GM03348 (cell line): ENCODE results near the gene RBMS3.

Experiments used
- DNase-seq: peaks from one replicate; pipeline ENCODE4 v3.0.0; 2012; ENCODE audit warnings: low spot score

Gene RBMS3

DNA sequence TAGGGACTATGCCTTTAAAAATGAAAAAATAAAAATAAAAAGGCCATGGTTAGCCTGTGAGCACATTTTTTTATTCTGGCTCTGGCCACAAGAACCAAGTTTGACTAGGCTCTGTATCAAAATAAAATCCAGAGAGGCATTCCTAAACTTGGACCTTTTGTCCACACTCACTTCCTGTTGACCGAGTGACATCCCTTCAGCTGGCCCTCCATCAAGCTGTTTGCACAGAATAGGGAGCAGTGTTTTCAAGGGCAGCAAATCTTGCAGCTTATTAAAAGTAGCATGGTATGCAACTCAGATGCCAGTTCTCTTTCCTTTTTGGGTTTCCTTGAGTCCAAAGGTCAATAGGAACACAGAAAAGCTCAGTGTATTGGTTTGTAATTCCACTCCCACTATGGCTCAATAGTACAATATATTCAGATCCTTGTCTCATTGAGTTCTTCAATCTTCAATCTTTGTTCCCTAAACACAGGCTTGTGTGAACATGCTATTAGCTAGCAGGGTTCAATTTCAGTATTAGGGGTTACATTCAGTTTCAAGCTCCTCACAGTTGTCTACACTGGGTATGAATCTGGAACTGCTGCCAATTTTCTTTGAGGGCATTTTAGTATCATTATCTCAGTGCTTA lies 244.5 kb downstream of the RBMS3 start:
- DNase-seq, result peak; percentile 68

DNA sequence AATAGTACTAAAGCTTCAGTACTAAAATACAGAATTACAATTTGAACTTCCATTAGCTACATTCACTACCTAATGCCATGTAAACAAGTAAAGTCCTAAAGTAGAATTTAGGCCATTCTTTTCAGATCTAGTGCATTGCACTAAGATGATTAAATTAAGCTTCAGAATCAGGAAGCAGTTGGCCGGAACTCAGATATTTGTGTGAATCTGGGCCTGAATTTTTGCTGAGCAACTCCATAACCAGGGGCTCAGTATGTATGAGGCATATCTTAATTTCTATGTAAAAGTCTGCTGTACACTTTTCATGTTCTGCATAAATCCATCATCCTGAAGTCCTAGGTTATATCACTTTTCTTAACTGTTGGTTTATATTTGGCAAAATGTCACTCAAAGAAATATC lies 246.4 kb downstream of the RBMS3 start:
- no peak for DNase-seq

DNA sequence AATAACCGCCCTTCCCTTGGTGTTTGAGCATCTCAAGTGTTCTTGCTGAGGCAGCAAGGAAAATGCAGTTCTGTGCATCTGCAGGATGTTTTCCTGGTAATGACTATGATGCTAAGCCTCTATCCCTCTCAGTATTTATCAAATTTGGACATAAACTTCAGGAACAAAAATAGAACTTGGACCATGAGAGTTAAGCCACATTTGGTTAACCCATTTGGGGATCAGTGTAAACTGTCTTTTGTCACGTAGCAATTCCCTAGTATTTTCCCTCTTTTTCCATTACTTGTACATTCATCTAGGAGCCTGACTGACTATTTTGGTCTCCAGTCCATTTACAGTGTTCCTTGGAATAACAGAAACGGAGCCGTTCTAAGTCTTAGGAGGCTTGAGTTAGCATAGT lies 250.8 kb downstream of the RBMS3 start:
- DNase-seq, result no peak

DNA sequence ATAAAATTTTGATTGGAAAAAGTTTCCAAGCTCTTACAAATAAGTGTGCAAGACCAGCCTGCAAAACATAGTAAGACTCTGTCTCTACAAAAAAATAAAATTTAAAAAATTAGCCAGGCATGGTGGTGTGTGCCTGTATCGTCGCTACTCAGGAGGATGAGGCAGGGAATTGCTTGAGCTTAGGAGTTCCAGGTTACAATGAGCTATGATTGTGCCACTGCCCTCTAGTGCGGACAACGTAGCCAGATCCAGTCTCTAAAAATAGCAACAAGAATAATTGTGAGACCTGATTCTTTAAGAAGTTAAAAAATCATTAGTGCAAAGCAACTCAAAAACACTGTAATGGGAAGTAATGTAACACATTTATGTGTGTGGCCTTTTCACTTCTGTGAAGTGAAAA lies 251.6 kb downstream of the RBMS3 start:
- DNase-seq, result no peak

DNA sequence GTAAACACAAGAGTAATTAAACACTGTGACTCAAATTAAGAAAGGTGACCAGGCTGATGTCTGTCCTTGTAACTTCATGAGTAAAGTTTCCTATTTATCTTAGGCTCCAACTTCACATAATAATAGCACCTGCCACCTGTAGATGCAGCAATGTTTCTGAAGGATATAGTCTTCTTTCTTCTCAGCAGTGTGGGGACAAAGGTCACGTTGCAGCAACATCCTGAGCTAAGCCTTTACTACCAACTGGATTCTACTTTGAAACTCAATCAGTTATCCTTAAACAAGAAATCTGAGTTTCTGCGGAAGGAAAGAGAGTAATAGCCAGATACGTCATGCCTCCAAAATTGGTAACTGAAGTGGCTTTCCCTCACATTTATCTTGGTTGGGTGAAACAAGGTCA lies 253.1 kb downstream of the RBMS3 start:
- no peak for DNase-seq

DNA sequence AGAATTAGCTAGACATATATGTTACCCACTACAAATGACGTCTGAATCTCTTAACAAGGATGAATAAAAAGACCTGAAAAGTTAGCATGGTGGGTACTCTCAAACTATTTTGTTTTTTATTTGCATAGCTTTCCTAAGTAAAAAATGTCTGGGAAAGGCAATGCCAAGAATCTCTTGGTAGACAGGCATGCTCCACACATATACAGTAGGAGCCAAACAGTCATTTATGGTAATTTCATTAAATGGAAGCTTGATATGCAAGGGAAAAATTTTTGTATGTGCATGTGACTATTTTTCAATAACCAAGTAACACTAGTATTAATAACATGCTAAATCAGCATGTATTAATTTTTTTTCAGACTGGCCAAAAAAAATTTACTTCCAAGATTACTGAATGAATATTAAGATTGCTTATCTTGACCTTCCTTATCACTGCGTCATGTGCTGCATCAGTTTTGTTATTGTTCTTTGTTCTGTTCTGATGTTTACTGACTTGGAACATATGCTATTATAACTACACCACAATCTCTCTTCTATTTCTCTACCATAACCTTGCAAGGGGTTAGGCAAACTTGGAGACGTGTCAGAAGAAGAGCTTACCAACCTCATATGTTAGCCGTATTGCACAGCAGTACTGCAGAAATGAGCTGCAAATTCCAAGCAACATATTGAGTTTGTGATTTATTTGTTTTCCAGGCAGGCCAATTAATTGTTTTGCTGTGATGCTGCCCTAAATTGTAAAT lies 255.3 kb downstream of the RBMS3 start:
- DNase-seq, result no peak

DNA sequence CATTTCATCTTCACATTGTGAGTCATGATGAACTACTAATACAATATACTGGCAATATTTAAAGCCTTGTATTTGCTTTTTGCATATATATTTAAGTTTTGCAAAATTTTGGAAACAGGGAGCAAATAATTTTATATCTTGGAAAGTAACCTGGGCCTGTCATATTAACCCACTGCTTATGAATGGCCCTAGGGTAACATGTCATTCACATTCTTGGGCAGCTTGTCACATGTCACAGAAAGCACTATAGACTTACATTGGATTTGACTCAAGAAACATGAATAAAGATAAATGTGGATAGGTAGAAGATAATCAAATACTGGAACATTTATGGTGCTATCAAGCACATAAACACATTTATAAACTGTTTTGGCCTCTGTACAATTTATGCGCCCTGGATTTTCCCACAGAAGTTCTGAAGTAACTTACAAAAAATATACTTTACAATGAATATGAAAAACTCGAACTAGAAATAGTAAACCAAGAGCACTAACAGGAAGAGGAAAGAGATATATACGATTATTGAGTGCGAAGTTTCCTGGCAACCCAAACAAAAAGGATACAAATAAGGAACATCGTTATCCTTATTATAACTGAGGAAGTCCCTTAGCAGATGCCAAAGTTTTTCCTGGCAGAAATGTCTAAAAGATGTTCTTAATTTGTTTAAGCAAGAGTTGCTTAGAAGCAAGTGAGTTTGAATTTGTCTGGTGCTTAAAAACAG lies 257.2 kb downstream of the RBMS3 start:
- DNase-seq, result no peak

DNA sequence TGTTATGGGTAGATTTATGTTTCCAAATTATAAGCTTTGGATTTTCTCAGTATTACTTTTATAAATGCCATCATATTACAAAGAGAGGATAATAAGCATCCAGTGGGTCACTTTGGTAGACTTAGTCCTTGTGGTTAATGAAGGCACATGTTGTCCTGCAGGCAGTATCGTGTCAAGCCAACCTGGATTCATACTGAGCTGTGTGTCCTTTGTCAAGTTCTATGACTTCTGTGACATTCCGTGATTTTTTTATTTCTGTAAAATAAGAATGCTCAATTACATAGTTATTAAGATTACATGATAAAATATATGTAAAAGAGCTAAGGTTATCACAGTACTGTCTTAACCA lies 257.7 kb downstream of the RBMS3 start:
- no peak for DNase-seq

DNA sequence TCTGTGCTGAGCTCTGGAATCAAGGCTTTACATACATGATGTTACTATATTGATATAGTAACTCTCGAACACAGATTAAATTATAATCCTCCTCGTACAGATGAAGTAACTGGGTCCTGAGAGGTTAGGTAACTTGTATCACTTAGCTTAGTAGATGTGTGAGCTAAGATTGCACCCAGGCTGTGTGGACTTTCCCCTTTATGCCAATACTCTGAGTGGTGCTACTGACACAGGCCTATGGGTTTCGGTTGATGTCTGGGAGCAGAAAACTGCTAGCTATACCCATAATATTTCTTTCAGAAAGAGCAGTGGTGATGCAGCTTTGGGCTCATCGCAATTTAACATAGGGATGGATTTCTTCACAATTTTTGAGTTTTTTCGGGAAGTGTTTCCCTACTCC lies 259.7 kb downstream of the RBMS3 start:
- DNase-seq, result no peak

DNA sequence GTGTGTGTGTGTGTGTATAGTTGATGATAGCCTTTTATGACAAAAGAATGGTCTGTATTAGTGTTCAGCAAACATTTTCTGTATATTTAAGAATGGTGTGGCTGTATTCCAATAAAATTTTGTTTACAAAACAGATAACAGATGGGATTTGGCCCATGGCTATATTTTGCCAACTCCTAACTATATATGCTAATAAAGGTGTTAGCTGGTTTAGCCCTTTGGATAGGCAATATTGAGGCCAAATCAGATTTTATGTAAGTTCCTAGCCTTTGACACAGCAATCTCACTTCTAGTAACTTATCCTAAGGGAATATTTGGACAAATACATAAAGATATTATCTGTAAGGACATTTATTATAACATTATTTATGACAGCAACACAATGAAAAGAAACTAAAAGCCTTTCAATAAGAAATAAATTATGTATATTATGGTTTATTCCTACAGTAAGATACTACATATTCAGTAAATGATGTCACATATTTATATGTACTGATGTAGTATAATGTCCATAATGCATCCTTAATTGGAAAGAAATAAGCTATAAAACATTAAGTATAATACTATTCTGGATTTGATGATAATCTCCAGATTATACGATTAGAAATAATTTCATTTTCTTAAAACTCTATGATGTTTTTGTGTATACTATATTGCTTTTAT lies 264.0 kb downstream of the RBMS3 start:
- no peak for DNase-seq

DNA sequence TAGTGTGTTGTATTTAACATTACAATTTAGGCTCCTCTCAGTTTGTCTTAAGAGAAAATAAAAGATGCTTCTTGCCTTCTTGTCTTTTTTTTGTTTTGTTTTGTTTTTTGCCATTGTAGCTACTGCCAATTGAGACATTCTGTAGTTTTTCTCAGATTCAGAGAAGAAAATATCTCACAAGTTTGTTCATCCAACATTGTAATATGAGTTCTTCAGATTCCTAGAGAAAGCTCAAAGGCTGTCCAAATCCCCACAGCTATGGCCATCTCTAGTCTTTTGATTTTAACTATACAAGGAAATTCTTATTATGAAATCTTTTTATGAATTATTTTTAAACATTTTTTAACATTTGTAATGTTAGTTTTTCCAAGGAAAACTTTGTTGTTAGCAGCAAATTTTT lies 264.7 kb downstream of the RBMS3 start:
- DNase-seq, result no peak

DNA sequence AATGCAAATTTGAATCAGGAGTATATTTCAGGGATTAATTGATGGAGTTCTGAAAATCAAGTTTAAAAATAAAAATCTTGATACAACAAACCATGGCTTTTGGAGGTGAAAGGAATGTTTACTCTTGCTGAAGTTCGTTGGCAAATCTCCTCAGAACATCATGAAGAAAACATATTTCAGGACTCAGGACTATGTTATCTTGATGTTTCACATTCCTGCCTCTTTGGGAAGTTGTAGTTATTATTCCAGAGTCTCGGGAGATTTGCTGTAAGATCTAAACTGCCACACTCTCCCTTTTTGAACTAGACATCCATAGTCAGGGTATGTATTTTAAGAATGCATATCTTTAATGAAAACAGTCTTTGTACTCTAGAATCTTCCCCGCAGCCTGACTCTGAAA lies 271.2 kb downstream of the RBMS3 start:
- DNase-seq, result no peak

DNA sequence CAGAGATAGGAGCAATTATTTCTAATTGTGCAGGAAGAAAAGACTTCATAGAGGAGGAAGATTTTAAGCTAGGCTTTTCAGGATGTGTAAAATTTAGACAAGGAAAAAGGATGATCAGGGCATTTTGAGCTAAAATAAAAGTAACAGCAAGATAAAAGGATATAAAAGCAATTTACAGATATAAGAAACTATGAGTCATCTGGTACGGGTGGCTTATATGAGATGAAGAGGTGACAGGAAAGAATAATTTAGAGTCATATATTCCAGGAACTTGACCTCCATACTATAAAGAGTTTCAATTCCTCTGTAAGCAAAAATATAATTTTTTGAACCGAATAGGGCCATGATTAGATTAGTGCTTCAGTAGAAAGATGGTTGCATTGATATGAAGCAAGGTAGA lies 273.7 kb downstream of the RBMS3 start:
- DNase-seq, result no peak

DNA sequence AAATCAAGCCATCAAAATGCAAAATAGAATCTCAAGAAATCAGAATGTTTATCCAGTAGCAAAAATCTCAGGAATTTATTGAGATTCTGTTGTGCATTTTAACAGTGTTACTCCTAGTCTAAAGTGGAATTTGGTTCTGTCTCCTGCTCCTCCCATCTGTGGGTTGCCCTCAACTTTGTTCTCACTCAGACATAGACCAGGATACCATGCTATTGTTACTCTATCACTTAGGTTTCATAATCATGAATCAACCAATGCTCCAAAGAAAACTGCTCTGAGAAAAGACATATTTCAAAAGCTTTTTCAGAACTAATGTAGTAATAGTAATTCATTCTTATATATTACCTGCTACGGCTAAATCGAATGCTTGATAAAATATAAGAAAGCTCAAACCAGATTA lies 274.7 kb downstream of the RBMS3 start:
- peak; percentile 70 for DNase-seq

DNA sequence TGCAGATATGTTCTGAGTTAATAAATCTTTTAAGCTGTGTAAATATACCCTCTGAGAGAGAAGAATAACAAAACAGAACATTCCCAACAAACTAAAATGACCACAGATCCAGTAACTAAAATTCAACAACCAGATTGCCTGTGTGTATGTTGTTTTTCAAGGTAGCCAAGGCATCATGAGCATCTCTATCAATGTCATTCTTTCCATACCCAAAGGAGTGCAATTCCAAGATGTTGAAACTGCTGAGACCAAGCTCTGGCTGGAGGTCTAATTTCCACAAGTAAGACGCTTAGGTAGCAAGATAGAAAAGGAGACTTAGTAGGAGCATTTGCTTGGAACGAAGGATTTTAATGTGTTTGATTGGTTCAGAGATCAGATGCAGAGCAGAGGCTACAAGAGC lies 276.3 kb downstream of the RBMS3 start:
- DNase-seq, result no peak

DNA sequence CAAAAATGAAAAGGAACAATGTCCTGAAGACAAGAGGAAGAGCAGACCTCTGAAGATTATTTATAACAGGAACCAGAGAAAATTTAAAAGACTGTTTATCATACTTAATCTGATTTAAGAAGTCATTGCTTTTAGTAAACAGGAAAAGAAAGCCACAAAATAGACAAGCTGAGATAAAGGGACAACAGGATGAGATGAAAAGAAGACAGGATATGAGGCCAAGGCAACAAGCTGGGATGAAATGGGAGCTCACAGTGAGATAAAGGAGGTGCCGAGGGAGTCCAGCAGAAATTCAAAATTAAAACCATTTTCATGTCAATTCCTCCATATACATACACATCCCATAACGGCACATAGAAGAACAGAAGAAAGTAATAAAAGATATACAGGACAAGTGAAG lies 277.0 kb downstream of the RBMS3 start:
- DNase-seq, result no peak

DNA sequence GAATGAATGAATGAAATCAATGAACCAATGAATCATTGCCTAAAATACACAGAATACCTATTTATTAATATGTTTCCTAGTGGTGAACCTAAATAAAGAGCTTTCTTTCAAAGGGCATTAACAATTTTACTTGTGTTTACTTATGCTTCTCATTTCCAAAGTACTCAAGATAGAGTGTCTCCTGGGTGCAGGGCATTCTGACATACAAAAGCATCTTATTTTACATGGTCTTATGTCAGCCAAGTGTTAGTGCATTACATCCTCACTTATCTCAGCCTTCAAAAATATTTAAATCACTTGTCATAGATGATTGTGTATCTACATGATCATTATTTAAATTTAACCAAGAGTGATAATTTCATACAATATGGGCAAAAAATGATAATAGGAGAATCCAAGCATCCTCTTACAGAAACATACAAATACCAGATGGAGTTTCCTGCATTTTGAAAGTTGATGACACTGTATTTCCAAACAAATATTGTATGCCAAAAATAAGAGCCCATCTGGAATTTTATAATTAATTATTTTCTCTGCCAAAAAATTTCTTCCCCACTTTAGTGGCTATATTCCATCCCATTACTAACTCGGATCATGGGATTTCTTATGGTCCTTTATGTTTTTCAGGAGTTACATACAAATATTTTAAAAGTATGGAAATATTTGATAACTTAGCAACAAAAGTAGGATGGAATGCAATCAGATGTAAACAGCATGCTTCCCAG lies 279.0 kb downstream of the RBMS3 start:
- DNase-seq, result peak; percentile 15

DNA sequence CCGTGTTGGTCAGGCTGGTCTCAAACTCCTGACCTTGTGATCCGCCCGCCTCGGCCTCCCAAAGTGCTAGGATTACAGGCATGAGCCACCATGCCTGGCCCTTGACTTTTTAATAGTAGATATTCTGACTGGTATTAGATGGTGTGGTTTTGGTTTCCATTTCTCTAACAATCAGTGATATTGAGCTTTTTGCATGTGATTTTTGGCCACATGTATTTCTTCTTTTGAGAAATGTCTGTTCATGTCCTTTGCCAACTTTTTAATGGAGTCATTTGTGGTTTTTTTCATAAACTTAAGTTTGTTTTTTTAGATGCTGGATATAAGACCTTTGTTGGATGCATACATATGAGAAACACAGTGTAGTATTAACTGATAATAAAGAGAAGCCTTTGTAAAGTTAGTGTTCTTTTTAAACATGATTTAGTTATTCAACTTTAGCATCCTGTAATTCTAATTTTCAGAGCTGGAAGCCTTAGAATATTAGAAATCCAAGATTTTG lies 280.8 kb downstream of the RBMS3 start:
- DNase-seq, result no peak

DNA sequence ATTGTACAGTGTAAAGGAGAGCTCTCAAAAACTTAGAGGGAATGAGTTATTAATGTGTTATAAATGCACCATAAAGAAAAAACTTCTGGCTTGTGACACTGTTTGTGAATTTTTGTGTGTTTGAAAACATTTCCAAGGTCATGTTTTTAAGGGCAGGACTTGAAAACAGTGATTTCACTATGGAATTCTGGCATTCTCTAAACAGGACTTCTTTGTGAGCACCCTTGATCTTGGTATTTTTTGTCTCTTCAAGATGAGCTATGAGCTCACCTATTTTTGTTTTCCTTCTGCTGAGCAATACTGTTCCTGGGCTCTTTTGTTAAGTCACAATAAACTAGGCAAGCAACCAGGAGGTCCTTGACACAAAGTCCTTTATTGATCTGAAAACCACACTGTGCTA lies 284.4 kb downstream of the RBMS3 start:
- DNase-seq, result peak; percentile 10

DNA sequence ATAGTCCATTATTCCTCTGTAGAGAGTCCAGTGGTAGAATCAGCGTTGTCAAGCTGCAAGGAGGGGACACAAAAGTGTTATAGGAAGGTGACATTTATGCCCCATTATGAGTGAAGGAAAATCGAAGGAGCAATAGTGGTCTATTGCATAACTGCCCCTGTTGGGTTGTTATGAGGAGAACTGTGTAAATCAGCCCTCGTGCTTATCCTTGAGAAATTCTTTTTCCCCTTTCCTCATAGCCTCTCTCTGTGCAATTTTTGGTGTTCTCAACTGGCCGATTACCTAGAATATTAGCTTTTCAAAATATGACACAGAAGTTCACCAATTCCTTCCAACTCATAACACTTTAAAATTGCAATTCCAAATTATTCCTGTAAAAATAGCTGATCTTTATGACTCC lies 286.6 kb downstream of the RBMS3 start:
- DNase-seq, result no peak

DNA sequence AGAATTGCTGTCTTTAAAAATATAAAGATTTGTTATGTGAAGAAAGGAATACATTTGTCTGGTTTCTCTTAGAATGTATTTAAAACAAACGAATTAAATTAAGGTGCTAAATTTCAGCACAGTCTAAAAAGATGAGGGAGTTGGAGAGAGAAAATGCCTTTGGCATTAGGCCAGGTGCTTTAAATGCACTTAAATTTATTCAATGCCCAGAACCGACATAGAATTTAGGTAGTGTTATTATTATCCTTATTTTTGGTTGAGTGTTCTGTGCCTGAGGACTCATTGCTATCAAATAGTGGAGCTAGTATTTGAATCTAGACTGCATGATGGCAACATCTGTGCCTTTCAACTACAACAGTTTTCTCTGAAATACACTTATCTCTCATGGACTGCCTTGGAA lies 287.5 kb downstream of the RBMS3 start:
- no peak for DNase-seq

DNA sequence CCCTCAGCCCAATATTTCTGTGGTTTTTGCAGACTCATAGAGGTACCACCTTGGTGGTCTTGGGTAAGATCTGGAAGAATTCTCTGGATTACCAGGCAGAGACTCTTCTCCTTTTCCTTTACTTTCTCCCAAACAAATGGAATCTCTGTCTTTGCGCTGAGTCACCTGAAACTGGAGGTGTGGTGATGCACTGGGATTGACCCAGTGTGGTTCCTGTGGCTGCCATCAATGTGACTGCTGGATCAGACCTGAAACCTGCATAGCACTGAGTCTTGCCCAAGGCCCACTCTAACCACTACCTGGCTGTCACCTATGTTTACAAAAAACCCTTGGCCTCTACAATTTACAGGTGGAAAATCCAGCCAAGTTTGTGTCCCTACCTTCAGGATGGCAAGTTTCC lies 295.3 kb downstream of the RBMS3 start:
- no peak for DNase-seq
